Prostate gland (tissue), 2 donors: ENCODE data around the gene ELMOD1. TPM values are rescaled to one million over a fixed set of nuclear protein-coding genes. Genes with fewer than 3 reads are reported as not detected.

Experiments used
- DNase-seq: peaks from one replicate; pipeline ENCODE4 v3.0.0-alpha.2; 2019; ENCODE audit warnings: low spot score
- H3K27ac ChIP-seq, 2 donors: fragments of 200-600 bp; sonication (generic); 2 replicates each; pipeline ENCODE4 v1.5.1; 2017 to 2019
- H3K27me3 ChIP-seq: fragments of 200-600 bp; sonication (generic); replicated peaks from 2 replicates; pipeline ENCODE4 v1.5.1; 2019; ENCODE audit not compliant: insufficient read depth
- H3K36me3 ChIP-seq, 2 donors: fragments of 200-600 bp; sonication (generic); 1 replicate in 1 of 2; 2 replicates in 1 of 2; pipeline versions ENCODE4 v1.5.1 to v1.8.1; 2017 to 2019
- H3K4me1 ChIP-seq: fragments of 200-600 bp; sonication (generic); replicated peaks from 2 replicates; pipeline ENCODE4 v1.5.1; 2019
- H3K4me3 ChIP-seq, 2 donors: fragments of 200-600 bp; sonication (generic); 2 replicates each; pipeline ENCODE4 v1.5.1; 2017 to 2019
- H3K9me3 ChIP-seq: fragments of 200-600 bp; sonication (generic); 2 replicates; pipeline ENCODE4 v1.5.1; 2017
- POLR2A ChIP-seq: fragments of 450-650 bp; IDR thresholded peaks from one replicate; pipeline ENCODE4 v1.6.1; 2016; ENCODE audit warnings: antibody characterized with exemption, mild to moderate bottlenecking
- POLR2AphosphoS5 ChIP-seq: sonication (generic); formaldehyde crosslinking; IDR thresholded peaks from one replicate; pipeline ENCODE4 v1.6.1; 2017; ENCODE audit warnings: antibody characterized with exemption
- WGBS: methylation state at CpG from one replicate; pipeline ENCODE4 v1.1.5; 2018; 5-methylcytosine and 5-hydroxymethylcytosine counted together
- intact Hi-C: fragments of 100-400 bp; cut with DNase I; formaldehyde crosslinking; loops from one replicate; pipeline ENCODE4 v1.14.2; 2022
- total RNA-seq, 2 donors: library from RNA; depleted of rRNA; stranded (reverse); fragments of >200 nt; gene quantifications; one replicate each; pipeline ENCODE4 v1.1.0, GENCODE V29; 2016
- TF ChIP-seq, protein P1 (sequence below), 4 experiments: fragments of 200-600 bp in 2 of 4; fragments of 450-650 bp in 2 of 4; sonication (generic) in 2 of 4; IDR thresholded peaks; 1 replicate in 3 of 4; 2 replicates in 1 of 4; pipeline ENCODE4 v1.5.1; 2016 to 2019; ENCODE audit warnings: antibody characterized with exemption in 4 of 4, mild to moderate bottlenecking in 2 of 4, moderate library complexity in 2 of 4

The ELMOD1 gene
- total RNA-seq, 2 donors from 2014 or later = 0.36 to 4.0 TPM

DNA sequence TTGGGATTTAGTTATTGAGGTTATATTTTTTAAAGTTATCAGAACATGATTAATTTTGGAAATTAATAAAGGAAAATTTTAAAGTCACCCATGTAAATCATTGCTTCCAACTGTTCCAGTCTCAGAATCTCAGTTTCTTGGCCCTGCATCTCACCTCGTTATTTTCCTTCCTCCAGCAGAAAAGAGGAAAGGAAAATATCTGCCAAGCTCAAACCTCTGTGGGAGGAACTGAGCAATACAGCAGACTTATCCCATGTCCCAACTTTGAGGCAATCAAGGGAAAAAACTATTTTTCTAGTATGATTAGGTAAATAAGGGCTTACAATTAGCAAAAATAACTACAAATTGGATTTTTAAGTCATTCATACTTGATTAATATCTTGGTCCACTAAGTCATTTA is 30.1 kb downstream of the ELMOD1 start:
- Histone ChIP-seq H3K27ac (no peak overlapping the region), H3K4me1 (no peaks in the 10 kb centered on the region), H3K36me3 (no peaks in the 10 kb centered on the region), H3K27me3 (no peaks in the 10 kb centered on the region), H3K4me3 (no peak overlapping the region), H3K9me3 (no peaks in the 10 kb centered on the region)
- intact Hi-C loops = no loop called here
- no peak for DNase-seq
- WGBS = 59% methylated on average over 1 of the region's 1 CpG
- TF ChIP-seq POLR2A (no peak), POLR2AphosphoS5 (no peak)
- TF ChIP-seq, protein P1, sequence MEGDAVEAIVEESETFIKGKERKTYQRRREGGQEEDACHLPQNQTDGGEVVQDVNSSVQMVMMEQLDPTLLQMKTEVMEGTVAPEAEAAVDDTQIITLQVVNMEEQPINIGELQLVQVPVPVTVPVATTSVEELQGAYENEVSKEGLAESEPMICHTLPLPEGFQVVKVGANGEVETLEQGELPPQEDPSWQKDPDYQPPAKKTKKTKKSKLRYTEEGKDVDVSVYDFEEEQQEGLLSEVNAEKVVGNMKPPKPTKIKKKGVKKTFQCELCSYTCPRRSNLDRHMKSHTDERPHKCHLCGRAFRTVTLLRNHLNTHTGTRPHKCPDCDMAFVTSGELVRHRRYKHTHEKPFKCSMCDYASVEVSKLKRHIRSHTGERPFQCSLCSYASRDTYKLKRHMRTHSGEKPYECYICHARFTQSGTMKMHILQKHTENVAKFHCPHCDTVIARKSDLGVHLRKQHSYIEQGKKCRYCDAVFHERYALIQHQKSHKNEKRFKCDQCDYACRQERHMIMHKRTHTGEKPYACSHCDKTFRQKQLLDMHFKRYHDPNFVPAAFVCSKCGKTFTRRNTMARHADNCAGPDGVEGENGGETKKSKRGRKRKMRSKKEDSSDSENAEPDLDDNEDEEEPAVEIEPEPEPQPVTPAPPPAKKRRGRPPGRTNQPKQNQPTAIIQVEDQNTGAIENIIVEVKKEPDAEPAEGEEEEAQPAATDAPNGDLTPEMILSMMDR (IDR thresholded peaks at IDR 0.05) = no peak

DNA sequence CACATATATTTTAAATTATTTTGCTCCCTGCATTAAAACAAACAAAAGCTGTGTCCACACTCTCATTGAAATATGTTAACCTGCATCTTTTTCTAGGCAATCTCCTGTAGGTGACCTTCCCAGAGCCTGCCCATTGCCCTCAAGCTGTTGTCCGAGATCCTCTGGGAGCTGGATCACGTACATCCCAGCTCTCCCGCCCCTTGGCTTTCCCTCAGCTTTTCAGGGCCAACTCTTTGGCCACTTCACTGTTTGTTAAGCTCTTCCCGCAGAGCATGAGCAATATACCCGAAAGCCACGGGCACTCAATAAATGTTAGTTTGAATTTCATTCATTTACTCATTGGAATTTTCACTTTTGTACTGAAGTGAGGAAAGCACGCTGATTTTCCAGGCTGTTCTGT is 32.2 kb downstream of the ELMOD1 start:
- no peak for TF ChIP-seq POLR2AphosphoS5
- TF ChIP-seq POLR2A = no peak
- no peak overlapping the region for H3K27ac ChIP-seq
- no peaks in the 10 kb centered on the region for H3K4me1 ChIP-seq
- H3K27me3 ChIP-seq = no peaks in the 10 kb centered on the region
- WGBS = 70% methylated on average over 7 of the region's 7 CpGs
- intact Hi-C loops = no loop called here
- no peak for DNase-seq
- H3K9me3 ChIP-seq = no peaks in the 10 kb centered on the region
- no peak overlapping the region for H3K4me3 ChIP-seq
- H3K36me3 ChIP-seq = no peaks in the 10 kb centered on the region

- 51% methylated on average over 10 of the region's 10 CpGs for WGBS
- intact Hi-C loops = no loop called here
These were observed 34.2 kb downstream of the ELMOD1 start for GRCh38 chr11:107624983-107625684.

GRCh38 chr11:107625685-107625989 is 34.7 kb downstream of the ELMOD1 start:
- no peaks in the 10 kb centered on the region for H3K36me3 ChIP-seq
- no peaks in the 10 kb centered on the region for H3K9me3 ChIP-seq
- no peak for TF ChIP-seq POLR2AphosphoS5
- no peak for TF ChIP-seq POLR2A
- TF ChIP-seq, protein P1 (IDR thresholded peaks at IDR 0.05) = no peak
- no peaks in the 10 kb centered on the region for H3K4me1 ChIP-seq
- DNase-seq = no peak
- no peaks in the 10 kb centered on the region for H3K27me3 ChIP-seq
- no peak overlapping the region for H3K4me3 ChIP-seq
- 22% methylated on average over 2 of the region's 2 CpGs for WGBS
- intact Hi-C loops = no loop called here
- H3K27ac ChIP-seq = no peak overlapping the region

More at GRCh38 chr11:107624983-107625684, 34.2 kb downstream of the ELMOD1 start:
- H3K36me3 ChIP-seq = no peaks in the 10 kb centered on the region
- H3K27ac ChIP-seq = no peak overlapping the region
- TF ChIP-seq POLR2AphosphoS5 (no peak), POLR2A (no peak)
- TF ChIP-seq, protein P1 (IDR thresholded peaks at IDR 0.05) = no peak
- H3K4me3 ChIP-seq = no peak overlapping the region
- no peaks in the 10 kb centered on the region for H3K4me1 ChIP-seq
- DNase-seq = no peak
- H3K9me3 ChIP-seq = no peaks in the 10 kb centered on the region
- H3K27me3 ChIP-seq = no peaks in the 10 kb centered on the region

- Histone ChIP-seq H3K27ac (no peak overlapping the region), H3K36me3 (no peaks in the 10 kb centered on the region), H3K4me3 (no peak overlapping the region), H3K4me1 (no peaks in the 10 kb centered on the region), H3K27me3 (peaks cover 2% of the 10 kb centered on the region), H3K9me3 (no peaks in the 10 kb centered on the region)
- TF ChIP-seq, protein P1 (IDR thresholded peaks at IDR 0.05) = no peak
- TF ChIP-seq POLR2A (no peak), POLR2AphosphoS5 (no peak)
- DNase-seq = no peak
- WGBS = 83% methylated on average over 2 of the region's 2 CpGs
- intact Hi-C loops = no loop called here
These were observed 40.1 kb downstream of the ELMOD1 start for GRCh38 chr11:107631043-107631442.
